Fibroblast of skin of scalp (primary cell): ENCODE measurements around the gene LRRC15. TPM values are rescaled to one million over a fixed set of nuclear protein-coding genes. Genes with fewer than 3 reads are reported as not detected.

Experiments
- DNase-seq: peaks from one replicate; pipeline ENCODE4 v3.0.0-alpha.2; 2013
- polyA plus RNA-seq, 2 experiments: library from polyadenylated mRNA; unstranded; fragments of 120-200 nt; gene quantifications; one replicate each; pipeline ENCODE4 v1.2.1, GENCODE V29; 2013; ENCODE audit not compliant: insufficient read length in 2 of 2

The LRRC15 gene
- polyA plus RNA-seq (2013, experiment 1 of 2; ENCODE audit: insufficient read length) = 18.4 TPM
- 19.3 TPM for polyA plus RNA-seq (2013, experiment 2 of 2; ENCODE audit: insufficient read length)

- peak; percentile 75 for DNase-seq
Observed at GRCh38 chr3:194369522-194370279, at the start of gene LRRC15. LRRC15 (minus strand) TSS chr3:194369743; CDS start chr3:194361043, 8,700 bp downstream.

DNA sequence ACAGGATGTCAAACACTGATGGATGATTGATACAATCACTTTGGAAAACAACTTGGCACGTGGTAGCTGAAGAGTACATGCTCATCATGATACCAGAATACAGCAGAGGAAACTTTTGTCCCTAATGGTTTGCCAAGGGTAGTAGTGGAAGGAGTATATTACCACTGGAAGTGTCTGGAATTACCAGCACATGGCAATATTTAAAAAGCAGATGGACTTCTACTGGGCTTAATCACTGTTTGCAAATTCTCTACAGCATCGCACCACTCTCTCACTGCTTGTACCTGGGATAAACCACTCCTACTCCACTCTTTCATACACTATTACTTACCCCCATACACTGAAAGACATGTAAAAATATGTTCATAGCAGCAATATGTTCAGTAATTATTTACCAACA is 49.1 kb upstream of the LRRC15 start:
- DNase-seq = no peak

DNA sequence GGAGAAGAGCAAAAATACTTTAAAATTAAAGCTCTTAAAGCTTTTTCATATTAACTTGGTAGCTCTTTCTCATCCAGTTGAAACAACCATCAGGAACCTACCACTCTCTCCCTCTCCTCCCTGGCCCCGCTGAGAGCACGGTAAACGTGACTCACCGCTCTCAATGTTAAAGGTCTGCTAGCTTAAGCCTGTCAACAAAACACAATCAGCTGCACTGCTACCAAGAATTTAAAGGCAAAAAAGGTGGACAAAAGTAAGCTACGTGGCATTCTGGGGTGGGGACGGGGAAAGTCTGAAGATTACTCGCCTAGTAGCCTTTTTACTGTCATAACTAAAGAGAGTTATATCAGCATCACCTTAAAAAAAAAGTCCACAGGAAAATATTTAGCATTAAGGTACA is 37.9 kb upstream of the LRRC15 start:
- DNase-seq = no peak

DNA sequence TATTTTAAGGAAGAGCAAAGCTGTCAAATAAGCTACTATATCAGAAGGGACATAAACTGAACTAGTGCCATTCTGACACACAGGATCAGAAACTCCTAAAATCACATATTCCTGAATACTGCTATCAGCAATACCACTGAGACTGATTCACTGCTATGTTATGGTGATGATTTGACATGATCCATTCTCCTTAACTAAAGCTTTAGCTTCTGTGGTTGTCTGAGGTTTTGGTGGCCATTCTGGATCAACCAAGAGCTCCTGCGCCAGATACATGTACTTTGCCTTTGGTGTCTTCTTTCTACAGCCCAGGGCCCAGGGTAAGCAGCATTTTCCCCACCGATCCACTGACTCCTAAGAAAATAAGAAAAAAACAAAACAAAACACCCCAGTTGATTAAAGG is 36.2 kb upstream of the LRRC15 start:
- no peak for DNase-seq

DNA sequence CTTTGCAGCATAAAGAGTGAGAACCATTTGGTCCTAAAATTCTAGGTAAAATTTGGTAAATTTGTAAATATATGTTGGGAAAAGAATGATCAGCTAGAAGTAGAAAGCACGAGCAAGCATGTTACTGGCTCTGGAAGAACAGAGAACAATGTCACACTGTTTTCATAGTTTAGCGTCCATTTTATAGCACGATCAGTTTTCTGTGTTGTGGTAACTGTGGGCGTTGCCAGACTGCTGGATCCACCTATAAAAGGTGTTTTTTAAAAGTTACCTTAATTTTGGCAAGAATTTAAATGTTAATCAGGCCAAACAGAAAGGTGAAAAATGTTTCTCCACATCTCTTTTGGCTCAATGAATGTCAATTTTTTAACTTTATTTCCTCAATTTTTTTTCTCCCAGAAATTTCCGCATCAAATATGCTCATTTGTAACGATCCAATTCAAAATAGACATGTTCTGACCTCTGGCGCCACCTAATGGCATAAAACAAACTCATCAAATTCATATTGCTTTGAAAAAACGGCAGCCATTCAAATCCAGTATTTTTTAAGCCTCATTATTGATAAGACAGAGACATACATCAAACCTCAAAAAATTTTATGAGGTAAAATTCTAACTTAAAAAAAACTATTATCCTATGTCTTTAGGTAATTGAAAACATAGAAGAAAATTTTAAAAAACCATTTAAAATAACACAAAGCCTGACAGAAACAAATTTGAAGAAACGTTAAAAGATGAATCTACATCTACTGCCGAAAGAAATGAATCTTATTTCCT is 35.0 kb upstream of the LRRC15 start:
- DNase-seq = peak; percentile 68

GRCh38 chr3:194401868-194402329 is 32.4 kb upstream of the LRRC15 start:
- no peak for DNase-seq

DNA sequence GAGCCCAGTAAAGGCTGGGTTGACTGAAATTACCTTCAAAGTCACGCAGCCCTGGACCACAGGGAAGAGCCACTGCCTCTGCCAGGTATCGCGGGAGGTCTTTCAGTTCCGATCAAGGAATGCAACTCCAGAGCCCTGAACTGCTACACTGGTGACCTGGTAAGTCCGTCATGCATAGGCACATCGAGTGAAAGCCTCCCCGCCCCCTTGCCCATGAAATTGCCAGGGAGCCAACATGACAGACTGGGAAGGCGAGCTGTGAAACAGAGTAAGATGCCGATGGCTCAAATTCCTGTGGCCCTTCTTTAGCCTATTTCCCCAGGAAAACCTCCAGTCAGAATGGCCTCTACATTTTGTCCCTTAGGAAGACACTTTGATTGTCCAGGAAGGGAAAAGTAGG is 31.8 kb upstream of the LRRC15 start:
- DNase-seq = no peak

DNA sequence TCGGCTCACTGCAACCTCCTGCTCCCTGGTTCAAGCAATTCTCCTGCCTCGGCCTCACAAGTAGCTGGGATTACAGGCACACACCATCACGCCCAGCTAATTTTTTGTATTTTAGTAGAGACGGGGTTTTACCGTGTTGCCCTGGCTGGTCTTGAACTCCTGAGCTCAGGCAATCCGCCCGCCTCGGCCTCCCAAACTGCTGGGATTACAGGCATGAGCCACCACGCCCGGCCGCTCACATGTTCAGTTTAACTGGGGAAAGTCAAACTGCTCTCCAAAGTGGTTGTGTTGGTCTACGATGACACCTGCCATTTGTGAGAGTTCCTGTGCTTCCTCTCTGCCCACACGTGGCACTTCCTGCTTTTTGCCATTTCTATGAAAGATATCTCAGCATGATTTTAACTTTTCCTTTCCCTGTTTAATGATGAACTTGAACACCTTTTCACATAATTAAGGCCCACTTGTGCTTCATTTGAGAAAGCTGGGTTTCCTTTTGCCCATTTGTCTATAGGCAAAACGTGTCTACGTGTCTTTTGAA is 30.4 kb upstream of the LRRC15 start:
- no peak for DNase-seq

- DNase-seq = no peak
Observed at GRCh38 chr3:194399166-194399565, 29.6 kb upstream of the LRRC15 start, which contains the start of gene GP5. GP5 (minus strand) TSS chr3:194399266; CDS start chr3:194398282, 984 bp downstream.

DNA sequence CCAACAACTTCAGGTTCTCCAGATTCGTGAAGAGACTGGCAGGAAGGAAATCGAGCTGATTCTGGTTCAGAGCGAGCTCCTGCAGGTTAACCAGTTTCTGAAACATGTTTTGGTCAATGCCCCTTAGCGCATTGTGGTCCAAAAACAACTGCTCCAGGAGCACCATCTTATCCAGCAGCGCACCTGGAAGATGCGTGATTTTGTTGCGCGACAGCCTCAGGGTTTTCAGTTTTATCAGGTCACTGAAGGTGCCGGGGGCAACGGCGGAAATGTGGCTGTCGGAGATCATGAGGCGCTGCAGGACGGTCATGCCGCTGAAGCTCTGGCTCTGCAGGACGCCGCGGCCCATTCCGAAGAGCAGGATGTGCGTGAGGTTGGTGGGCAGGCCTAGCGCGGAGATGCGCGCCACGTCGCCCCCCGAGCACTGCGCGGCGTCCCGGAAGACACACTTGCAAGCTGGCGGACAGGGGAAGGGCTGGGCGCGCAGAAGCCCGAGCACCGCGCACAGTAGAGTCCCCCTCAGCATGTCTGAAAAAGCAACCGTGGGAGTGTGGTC is 28.3 kb upstream of the LRRC15 start:
- DNase-seq = peak; percentile 25

GRCh38 chr3:194396859-194397756 is 27.6 kb upstream of the LRRC15 start:
- no peak for DNase-seq

- no peak for DNase-seq
Observed at GRCh38 chr3:194396539-194396858, 27.0 kb upstream of the LRRC15 start.

DNA sequence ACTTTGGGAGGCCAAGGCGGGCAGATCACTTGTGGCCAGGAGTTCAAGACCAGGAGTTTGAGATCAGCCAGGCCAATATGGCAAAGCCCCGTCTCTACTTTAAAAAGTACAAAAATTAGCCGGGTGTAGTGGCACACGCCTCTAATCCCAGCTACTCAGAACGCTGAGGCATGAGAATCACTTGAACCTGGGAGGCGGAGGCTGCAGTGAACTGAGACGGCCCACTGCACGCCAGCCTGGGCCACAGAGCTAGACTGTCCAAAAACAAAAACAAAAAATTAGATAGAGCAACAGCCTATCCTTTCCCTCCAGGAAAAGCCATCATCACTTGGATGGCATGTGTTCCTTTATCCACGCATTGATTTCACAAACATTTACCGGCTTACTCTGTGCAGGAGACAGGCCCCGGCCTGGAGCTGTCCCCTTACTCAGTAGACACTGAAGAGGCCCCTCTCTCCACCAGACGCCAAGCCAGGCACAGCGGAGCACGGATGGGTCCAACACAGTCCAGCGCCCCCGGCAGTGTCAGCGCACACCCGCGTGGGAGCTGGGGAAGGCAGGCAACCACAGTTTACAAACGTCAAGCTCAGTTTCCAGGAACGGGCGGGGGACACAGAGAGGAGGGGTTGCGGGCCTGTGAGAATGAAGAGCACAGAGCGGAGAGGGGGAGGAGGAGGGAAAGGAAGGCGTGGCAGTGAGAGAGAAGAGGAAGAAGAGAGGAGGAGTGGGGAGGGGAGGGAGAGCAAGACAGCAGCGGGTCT is 26.4 kb upstream of the LRRC15 start:
- no peak for DNase-seq

- DNase-seq = peak; percentile 28
Observed at GRCh38 chr3:194395212-194395611, 25.7 kb upstream of the LRRC15 start.

GRCh38 chr3:194392576-194392975 is 23.0 kb upstream of the LRRC15 start:
- no peak for DNase-seq

GRCh38 chr3:194390835-194391234 is 21.3 kb upstream of the LRRC15 start:
- DNase-seq = no peak

DNA sequence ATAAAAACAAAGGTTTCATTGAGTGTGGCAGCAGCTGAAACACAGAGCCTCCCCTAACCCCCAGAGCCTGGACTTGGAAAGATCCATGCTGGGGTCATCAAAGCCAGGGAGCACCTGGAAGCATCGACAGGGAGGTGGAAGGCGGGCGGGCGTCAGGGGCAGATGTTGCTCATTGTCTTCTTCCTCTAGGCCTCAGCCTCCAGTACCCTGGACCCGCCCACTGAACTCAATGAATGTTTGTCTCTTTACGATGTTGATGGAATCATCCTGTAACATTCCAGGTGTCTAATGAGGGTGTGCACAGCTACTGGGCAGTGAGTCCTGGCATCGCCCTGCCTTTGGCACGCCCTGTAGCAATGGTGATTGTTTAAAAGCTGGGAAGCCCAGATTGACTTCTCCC is 19.7 kb upstream of the LRRC15 start:
- no peak for DNase-seq

DNA sequence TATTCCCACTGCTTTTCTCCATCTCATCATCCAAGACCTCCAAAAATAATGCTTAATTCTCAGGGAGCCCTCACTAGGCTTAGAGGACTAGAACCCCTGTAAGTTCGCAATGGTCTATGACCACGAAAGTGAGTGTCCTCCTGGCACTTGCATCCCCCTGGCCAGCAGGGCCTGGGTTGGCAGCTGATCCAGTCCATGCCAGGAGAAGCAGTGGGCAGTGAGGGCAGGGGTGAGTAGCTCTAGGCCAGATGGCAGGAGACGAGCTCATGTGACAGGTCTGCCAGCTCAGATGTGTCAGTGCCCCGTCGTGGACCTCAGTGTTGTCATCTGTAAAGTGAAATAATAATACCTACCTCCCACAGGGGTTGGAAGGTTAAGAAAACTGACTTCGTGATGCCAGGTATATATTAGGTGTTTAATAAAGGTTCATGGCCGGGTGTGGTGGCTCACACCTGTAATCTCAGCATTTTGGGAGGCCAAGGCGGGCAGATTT is 18.4 kb upstream of the LRRC15 start:
- no peak for DNase-seq

DNA sequence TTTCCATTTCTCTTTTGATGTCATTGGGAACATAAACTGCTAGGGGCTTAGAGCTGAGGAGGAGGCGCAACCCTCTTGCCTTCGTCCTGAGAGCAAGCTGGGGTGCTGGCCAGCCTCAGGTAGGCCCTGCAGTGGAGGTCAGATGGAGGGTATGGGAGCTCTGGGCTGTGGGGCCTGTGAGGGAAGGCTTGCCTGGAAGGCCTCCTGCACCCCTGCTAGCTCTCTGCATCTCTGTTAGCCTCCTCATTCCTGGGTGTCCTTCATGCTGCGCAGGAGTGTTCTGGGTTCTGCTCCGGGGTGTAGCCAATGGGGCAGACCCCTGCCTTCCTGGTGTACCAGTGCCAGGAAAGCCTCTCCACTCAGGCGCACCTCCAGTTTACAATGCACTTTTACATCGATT is 17.7 kb upstream of the LRRC15 start:
- DNase-seq = no peak

DNA sequence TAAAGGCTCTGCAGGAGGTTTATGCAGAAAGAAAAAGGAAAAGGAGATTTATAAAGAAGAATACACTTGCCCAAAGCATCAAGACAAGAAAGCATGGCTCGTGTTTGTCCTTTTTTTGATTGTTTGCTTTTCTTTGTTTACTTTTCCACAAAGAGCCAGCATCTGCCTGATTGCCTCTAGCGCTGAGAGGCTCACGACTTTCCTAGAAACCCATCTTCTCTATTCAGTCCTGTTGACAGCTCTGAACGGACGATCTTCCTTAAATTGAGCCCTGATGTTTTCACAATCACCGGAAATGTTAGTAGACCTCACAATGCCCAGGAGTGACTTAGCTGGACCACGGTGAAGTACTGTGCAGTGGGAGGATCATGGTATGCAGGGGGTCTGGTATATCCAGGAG is 17.1 kb upstream of the LRRC15 start:
- DNase-seq = no peak

DNA sequence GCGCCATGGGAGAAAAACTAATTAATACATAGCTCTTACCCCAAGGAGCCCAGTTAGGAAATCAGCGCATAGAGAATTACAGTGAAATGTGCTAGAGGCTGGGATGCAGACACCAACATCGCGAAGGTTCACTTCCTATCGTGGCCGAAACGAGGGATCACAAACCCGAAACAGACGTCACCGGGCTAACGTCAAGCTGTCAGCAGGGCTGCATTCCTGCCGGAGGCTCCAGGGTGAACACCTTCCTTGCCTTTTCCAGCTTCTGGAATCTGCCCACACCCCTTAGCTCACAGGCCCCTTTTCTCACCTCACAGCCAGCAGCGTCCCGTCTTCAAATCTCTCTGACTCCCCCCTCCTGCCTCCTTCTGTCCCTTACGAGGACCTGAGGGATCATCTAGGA is 16.5 kb upstream of the LRRC15 start:
- no peak for DNase-seq
